GM19351 (cell line): ENCODE measurements around the gene SRGAP2B.
"Not testable (repeated sequence)": the region's sequence is repeated elsewhere in the genome, so short reads cannot be mapped to it uniquely, and the experiment has no call there.

Experiments used
- ATAC-seq: cut with Tn5 transposase; IDR thresholded peaks from one replicate; pipeline ENCODE4 v1.9.1; 2021; ENCODE audit warnings: mild to moderate bottlenecking, moderate library complexity; ENCODE audit not compliant: unreplicated experiment

The SRGAP2B gene

DNA sequence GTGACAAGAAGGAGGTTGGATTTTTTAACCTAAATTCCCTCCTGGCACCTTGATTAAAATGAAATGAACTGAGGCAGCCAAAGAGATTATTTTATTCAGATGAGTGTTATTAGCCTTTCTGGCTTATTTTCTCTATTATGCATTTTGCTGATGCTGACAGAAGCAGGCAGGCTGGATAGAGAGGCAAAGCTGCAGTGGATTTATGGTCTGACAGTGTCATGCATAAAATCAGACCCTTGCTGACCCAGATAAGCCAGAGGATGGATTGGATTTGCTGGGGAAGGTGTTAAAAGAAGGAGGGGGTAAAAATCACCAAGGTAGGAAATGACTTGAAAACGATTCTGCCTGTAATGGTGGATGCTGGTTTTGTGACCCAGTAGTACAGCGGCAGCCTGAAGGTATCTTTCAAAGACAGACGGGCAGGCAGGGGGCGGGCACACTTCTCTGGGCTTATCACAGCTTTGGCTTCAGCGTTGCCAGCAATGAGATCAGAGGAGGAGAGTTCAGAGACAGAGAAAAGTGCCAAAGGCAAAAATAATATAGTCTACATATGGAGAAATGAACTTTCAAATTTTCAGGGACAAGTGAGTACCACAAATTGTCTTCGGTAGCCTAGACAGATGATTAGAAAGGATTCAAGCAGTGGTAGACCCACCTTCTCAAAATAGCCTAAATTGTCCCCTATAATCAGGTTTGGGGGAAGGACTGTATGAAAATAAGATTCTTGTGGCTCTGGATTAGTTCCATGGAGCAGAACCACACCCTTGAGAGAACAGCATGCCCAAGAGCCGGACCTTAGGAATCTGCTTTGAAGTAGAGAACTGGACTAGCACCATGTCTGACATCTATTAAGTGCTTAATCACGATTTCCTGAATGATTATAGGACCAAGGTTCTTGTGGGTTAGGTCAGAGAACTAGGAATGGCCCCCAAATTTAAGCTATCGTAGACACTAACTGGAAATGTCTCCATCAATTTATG is 133.2 kb downstream of the SRGAP2B start:
- ATAC-seq = not testable (repeated sequence)

DNA sequence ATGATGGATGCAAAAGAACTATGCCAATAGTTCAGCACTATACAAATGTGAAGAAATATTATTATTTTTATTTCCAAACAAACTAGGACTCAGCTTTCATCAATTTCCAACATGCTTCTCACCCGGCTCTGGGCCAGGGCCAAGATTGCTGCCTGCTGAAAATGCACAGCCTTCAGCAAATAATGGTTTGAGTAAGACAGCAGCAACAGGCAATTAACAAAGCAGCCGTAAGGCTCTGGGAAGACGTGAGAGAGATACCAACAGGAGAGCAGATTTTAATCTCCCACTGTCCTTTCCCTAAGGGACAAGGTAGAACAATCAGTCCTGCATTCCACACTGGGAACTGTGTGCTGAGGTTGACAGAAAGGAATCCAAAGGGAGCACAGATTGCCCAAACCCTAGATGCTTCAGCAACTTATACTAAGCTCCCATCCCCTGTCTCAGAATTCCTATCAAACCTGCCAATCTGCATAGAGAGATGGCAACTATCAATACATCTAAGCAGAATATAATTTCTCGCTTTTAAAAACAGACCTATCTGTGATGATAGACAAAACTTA is 134.1 kb downstream of the SRGAP2B start:
- ATAC-seq = not testable (repeated sequence)

DNA sequence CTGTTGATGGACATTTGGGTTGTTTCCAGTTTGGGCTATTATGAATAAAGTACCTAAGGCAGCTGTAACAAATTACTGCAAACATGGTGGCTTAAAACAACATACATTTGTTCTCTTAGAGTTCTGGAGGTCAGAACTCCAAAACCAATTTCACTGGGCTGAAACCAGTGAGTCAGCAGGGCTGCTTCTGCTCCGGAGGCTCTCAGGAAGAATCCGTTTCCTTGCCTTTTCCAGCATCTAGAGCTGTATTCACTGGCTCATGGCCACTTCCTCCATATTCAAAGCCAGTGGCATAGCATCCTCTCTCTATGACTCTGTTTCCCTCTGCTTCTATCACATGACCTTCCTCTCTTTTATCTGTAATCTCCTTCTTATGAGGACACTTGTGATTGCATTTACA is 146.7 kb downstream of the SRGAP2B start:
- ATAC-seq = not testable (repeated sequence)

DNA sequence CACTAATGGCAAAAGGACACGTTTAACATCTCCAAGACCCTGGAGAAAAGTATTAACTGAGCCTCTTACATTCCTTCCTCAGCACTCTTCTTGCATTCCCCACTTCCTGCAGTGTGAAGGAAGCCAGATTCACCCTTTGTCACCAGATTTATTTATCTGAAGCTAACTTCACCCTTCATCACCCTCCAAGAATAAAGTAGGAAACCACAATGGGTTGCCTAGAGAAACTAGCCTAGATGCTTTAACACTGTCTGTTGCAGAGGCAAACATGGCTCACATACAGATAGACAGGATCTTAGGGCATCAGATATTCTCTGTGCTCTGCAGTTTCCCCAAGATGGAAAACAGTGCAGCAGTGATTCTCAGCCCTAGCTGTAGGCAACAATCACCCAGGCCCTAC is 147.6 kb downstream of the SRGAP2B start:
- ATAC-seq = not testable (repeated sequence)

DNA sequence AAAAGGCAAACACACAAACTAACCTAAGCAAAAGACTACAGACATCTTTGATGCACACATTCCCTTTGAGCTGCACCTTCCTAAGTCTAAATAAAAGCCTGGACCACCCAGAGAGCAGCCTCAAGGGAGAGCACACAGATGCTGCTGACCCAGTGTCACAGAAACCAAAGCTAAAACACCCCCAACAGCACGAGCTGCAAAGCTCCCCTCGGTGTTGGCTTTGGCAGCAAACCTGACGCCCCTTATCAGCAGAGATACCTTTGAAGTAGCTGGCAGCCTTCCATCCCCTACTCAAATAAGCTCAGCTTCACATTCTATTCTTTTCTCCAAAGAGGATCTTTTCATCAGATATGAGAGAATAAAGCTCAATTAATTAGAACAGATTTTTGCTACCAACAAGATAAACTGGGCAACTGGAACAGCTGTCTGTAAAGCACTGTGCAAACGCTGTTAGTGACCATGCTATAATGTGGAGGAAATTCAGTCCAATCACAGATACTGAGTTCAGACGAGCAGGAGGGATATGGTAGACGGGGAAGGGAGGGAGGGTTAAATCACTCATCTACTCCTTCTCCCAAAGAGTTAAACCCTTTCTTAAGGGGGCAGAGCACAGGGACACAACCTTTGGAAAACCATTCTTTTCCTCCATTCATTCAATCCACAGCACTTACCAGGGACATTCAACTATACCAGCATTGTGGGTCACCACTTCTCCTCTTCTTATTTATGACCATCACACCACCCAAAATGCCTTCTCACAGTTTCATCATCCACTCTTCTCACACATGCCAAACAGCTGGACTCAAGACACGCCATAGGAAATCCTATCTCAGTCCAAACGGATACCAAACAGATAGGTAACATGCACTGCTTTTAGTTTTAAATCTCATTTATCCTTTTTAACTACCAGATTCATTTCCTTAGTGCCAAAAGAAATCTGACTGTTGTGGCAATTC is 148.3 kb downstream of the SRGAP2B start:
- not testable (repeated sequence) for ATAC-seq

DNA sequence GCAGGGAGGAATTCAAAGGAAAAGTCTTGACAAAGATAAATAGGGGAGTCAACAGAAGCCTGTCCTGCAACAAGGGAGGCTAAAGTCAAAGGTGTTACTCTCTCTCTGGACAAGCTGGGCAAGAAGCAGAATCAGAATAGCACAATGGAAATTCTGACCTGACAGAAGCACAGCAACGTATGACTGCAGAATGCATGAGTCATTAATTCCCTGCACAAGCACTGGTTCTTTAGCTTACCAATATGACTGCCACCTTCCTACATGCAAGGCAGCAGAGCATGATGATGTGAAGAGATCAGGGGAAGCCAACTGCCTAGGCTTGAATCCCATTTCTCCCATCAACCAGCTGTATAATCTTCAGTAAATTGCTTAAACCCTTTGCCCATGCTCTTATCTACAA is 153.4 kb downstream of the SRGAP2B start:
- peak; percentile 77 for ATAC-seq

DNA sequence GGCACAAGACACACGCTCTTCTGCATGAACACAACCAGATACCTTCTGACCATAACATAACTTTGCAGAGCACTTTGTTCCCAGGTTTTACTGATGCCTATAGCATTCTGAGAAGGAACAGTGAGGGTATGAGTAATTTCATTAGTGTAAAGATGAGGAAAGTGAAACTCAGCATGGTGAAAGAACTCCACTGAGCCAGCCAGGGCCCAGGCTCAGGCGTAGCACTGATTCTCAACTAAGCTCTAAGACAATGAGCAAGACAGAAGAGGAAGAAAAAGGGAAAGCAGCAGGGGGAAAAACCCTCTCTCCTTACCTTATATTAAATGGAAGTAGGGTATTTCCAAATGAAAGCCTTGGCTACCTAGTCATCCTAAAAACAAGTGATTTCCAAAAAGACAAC is 155.1 kb downstream of the SRGAP2B start:
- ATAC-seq = peak; percentile 69

DNA sequence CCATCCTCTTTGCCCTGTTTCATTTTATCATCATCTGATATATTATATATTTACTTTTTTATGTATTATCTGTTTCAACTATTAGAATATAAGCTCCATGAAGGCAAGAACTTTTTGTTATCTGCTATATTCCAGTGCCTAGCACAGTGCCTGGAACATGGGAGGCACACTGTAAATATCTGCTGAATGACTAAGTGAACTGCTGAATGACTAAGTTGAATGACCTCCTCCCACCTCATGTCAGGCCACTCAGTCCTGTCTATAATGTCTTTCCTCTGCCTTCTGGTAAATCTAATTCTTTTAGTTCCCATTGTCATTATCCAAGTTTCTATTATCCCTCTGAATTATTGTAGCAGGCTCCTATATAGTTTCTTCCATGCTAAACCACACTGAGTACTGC is 156.5 kb downstream of the SRGAP2B start:
- not testable (repeated sequence) for ATAC-seq

DNA sequence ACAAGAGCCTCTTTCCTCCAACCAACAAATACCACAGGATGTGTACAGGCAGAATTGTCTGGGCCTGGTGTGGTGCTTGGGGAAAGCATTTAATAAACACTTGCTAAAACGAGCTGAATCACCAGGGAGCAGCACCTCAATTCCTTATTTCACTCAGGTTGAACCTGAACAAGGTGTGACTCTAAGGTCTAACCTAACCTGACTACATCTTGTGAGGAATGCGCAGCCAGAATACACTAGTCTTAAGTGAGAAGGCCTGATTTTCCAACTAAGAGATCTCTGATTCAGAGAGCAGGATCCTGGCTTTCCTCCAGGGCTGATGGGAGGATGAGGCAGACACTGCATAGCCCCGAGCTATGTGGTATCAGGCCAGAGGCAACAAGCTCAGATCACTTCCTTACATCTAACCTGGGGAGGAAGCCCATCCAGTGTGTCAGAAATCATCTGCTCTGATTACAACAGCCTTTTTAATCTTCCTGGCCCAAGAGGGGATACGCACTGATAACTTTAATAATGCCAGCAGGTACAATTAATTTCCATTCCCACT is 158.9 kb downstream of the SRGAP2B start:
- not testable (repeated sequence) for ATAC-seq

DNA sequence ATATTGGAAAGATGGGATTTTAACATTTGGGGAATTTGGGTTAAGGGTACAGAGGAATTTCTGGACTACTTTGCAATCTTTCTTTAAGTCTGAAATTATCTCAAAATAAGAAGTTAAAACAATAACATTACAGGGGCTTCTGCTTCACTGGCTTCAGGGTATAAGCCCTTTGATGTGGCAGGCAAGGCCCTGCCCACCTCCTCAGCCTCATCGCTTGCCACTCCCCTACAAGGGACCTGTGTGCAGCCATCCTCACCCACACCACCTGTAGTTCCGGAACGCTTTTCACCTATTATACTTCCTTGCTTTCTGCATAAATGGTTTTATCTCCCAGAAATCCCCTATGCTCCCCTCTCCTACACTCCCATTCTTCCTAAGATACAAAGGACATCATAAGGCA is 159.8 kb downstream of the SRGAP2B start:
- not testable (repeated sequence) for ATAC-seq

DNA sequence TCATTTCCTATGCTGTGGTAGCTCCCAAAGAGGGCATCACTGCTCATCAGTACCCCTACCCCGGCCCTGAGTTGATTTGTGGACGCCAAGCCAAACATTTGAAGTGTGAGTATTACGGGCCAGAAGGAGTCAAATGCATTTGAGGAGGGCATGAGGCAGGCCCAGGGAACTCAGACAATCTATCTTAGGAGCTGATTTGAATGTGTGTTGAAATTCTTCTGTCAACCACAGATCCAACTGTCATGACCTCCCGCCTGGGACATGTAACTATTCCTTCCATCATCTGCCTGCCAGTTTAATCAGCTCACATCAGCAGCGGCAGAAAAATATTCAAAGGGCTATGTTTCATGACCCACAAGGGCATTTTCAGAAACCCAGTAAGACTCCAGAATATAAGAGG is 162.1 kb downstream of the SRGAP2B start:
- ATAC-seq = not testable (repeated sequence)

DNA sequence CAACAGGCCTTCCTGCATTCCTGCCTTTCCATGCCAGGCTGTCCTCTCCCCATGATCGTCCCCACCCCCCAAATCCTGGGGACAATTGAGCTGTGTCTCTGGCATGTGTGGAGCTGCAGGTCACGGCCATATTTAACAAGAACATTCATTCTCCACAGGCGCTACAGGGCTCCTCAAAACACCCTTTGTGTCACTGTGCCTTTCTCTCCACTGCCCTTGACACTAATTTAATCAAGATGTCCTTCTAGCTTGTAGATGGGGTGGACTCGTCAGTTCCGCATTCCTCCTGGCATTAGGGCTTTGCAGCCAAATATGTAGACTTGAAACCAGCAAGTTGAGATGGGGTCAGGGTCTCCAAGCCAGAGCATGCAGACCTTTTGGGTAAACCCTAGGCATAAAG is 163.0 kb downstream of the SRGAP2B start:
- not testable (repeated sequence) for ATAC-seq

DNA sequence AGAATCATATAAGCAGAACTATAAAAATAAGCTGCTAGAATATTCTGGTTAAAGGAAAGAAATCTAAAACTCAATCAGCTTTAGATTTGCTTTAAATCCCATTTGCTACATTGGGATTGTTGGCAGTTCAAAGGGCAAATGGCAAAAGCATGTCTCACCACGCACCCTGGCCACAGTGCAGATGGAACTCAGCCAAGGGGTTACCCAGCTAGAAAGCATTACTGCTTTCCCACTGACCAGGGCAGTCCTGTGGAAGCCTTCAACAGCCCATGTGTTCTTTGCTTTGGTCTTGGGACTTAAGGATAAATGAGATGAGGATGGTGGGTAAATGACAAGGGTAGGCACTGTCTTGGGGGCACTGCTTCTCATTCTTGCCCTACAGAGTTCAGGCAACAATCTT is 163.6 kb downstream of the SRGAP2B start:
- ATAC-seq = not testable (repeated sequence)

DNA sequence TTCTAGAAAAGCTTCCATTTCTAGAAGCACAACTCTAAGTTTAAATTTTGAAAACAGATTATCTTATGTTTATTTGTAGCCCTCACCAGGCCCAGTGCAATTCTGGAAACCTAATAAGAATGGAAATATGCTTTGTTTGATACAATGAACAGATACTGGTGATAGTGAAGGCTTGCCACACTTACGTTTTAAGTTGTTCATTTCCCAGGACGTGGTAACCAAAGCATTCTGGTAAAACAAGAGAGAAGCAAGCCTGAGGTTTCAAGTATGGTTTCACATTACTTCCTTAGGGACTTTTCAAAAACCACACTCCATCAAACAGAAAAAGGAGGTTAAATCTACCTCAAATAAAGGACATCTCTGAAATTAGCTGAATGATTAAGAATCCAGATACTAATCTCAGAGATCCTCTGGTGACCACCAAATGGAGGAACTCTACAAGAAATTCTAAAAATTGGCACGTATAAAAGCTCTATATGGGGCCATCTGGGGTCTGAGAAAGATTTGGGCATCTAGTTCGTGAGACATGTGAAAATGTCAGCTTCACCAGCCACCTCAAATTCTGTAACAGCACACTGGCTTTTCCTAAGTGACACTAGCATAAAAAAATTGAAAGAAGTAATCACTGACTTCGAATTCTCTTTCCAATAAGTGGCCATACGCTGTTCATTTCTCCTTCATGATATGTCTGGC is 164.9 kb downstream of the SRGAP2B start:
- ATAC-seq = not testable (repeated sequence)

DNA sequence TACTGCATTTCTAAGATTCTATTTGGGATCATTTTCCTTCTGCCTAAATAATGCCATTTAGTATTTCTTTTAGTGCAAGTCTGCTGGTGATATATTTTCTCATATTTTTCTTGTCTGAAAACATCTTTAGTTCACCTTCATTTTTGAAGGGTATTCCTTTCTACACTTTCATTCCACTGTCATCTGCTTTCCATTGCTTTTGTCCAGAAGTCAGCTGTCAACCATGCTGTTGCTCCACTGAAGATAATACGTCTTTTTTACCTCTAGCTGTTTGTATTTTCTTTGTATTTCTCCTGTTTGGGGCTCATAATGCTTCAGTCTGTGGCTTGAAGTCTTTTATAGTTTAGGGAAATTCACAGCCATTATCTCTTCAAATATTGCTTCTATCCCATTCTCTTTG is 167.8 kb downstream of the SRGAP2B start:
- not testable (repeated sequence) for ATAC-seq

DNA sequence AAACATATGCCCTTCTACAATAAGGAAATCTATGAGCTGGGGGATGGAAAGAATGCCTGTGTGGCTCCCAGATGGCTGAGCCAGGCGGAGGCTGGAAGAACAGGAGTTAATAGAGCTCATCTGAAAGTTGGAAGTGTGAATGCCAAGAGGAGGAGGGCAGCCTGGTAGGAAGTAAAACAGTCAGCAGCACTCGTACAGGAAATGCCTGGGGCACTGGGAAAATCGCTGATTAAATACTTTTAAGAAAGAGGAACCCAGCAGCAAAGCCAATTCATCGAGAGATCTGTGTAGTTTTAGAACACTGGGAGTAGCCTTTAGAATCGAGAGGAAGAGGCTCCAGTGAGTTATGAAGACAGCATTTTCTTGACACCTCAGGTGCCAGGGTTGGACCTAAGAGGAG is 171.5 kb downstream of the SRGAP2B start:
- not testable (repeated sequence) for ATAC-seq

DNA sequence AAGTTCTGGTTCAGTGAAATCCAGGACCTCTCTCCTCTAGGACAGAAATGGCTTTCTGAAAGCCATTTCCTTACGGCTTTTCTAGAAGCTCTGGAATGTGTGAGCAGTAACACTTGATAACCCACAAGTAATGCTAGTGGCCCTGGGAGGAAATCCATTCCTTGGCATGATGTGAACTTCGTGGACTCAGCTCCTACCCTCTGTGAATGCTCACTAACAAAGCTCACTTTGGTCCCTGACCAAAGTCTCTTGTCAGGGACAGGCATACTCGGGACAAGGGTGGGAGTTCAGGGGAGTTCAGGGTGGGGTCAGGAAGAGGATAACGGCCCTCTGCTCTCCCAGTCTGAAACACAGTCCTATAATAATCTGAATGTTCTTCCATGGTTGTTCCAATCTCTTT is 172.3 kb downstream of the SRGAP2B start:
- not testable (repeated sequence) for ATAC-seq

DNA sequence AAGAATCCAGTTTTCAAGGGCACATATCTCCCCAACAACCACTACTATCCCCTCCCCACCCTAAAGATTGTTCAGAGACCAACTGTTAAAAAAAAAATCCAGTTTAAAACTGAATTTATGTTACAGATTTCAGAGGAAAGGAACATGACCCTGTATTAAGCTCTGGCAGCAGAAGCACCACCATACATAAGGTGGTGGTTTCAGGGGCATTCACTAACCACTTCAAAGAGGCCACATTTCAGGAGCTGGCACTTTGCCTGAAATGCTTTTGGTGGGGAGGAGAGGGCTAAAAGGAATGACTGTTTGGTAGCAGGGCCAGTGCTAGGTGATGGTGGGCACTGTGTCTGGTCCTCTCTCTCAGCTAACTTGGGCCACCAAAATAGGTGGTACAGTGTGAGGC is 176.0 kb downstream of the SRGAP2B start:
- not testable (repeated sequence) for ATAC-seq

DNA sequence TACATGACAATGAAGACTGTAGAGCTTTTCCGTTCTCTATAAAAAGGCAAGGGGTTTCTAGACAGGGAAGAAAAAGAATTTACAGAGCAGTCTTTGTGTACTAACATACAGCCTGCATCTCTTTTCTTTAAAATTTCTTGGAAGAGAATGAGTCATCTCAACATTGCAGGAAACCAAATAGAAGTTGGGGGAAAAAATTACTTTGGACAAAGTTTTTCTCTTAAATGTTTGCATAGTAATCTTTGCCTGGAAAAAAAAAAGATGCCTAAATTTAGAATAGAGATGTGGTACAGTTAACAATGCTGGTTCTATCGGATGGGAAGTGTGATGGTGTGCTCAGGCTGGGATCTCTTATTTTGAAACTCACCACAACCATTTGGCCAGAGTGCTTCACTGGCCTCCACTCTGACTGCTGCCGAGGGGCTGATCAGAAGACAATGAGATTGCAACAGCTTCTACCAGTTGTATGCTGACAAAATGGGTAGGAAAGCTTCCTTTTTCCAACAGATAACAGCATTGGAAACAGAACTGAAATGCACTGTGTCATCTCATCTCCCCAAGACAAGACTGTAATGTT is 177.0 kb downstream of the SRGAP2B start:
- not testable (repeated sequence) for ATAC-seq
